SK-N-SH (cell line): Measurements from ENCODE around the gene AGBL4. TPM values are rescaled to one million over a fixed set of nuclear protein-coding genes. Genes with fewer than 3 reads are reported as not detected.

Experiments
- CTCF ChIA-PET: fragments of 300-600, 350-600 bp; formaldehyde crosslinking; extraction: SDS; loops from one replicate; lab custom pipeline; 2021; lab: Yijun Ruan, JAX
- POLR2A ChIA-PET: fragments of 350-600 bp; sonication (Branson Sonifier 250); formaldehyde crosslinking; extraction: SDS; loops from one replicate; lab custom pipeline; 2020; ENCODE audit warnings: antibody characterized with exemption, inconsistent platforms; lab: Yijun Ruan, JAX
- DNase-seq: peaks from one replicate; pipeline ENCODE4 v3.0.0; 2012
- H2AFZ ChIP-seq: fragments of 200-600 bp; sonication (generic); 2 replicates; pipeline ENCODE4 v1.8.1; 2016; ENCODE audit warnings: antibody characterized with exemption, mild to moderate bottlenecking, low read depth
- H3F3A ChIP-seq: fragments of 200-600 bp; sonication (generic); replicated peaks from 2 replicates; pipeline ENCODE3; 2016; ENCODE audit warnings: antibody characterized with exemption, mild to moderate bottlenecking; ENCODE audit not compliant: insufficient read depth
- H3K27ac ChIP-seq, 2 experiments: fragments of 200-500 bp in 1 of 2; fragments of 200-600 bp in 1 of 2; sonication (Bioruptor generic) in 1 of 2; sonication (generic), shearing (Covaris generic) in 1 of 2; 2 replicates each; pipeline versions ENCODE4 v1.5.1 to v1.6.1; 2014 to 2016; ENCODE audit warnings: low read depth in 2 of 2, inconsistent platforms in 1 of 2, low read length in 1 of 2, mild to moderate bottlenecking in 1 of 2, mixed read lengths in 1 of 2
- H3K27me3 ChIP-seq: fragments of 200-600 bp; sonication (generic), shearing (Covaris generic); 2 replicates; pipeline ENCODE4 v1.6.1; 2016; ENCODE audit warnings: mixed run types; ENCODE audit not compliant: insufficient read depth
- H3K36me3 ChIP-seq, 2 experiments: fragments of 200-500 bp in 1 of 2; fragments of 200-600 bp in 1 of 2; sonication (Bioruptor generic) in 1 of 2; sonication (generic) in 1 of 2; replicated peaks in 1 of 2; 2 replicates each; pipeline versions ENCODE3 to v1.5.1; 2014 to 2016; ENCODE audit warnings: low read length in 1 of 2, mild to moderate bottlenecking in 1 of 2; ENCODE audit not compliant: insufficient read depth in 2 of 2, control insufficient read depth in 1 of 2
- H3K4me1 ChIP-seq, 2 experiments: fragments of 200-500 bp in 1 of 2; fragments of 200-600 bp in 1 of 2; sonication (Bioruptor generic) in 1 of 2; sonication (generic), shearing (Covaris generic) in 1 of 2; 2 replicates each; pipeline versions ENCODE4 v1.5.1 to v1.6.1; 2014 to 2016; ENCODE audit warnings: low read depth in 1 of 2, low read length in 1 of 2, mixed run types in 1 of 2; ENCODE audit not compliant: insufficient read depth in 2 of 2, control insufficient read depth in 1 of 2
- H3K4me2 ChIP-seq: fragments of 200-600 bp; sonication (generic), shearing (Covaris generic); 2 replicates; pipeline ENCODE4 v1.6.1; 2017; ENCODE audit warnings: mixed run types
- H3K4me3 ChIP-seq, 2 experiments: fragments of 200-500 bp in 1 of 2; fragments of 200-600 bp in 1 of 2; sonication (Bioruptor generic) in 1 of 2; sonication (generic), shearing (Covaris generic) in 1 of 2; 2 replicates each; pipeline versions ENCODE4 v1.5.1 to v1.8.1; 2014 to 2016; ENCODE audit warnings: low read depth in 2 of 2, inconsistent platforms in 1 of 2, low read length in 1 of 2, mild to moderate bottlenecking in 1 of 2, mixed read lengths in 1 of 2, moderate library complexity in 1 of 2
- H3K79me2 ChIP-seq: fragments of 200-600 bp; sonication (generic); 2 replicates; pipeline ENCODE4 v1.8.1; 2017; ENCODE audit warnings: mild to moderate bottlenecking; ENCODE audit not compliant: insufficient read depth
- H3K9ac ChIP-seq: fragments of 200-600 bp; sonication (generic); 2 replicates; pipeline ENCODE4 v1.6.1; 2017; ENCODE audit warnings: mixed run types
- H3K9me2 ChIP-seq: fragments of 200-600 bp; sonication (generic); 2 replicates; pipeline ENCODE4 v1.6.1; 2017; ENCODE audit warnings: mixed run types
- H3K9me3 ChIP-seq: fragments of 200-600 bp; sonication (generic); 2 replicates; pipeline ENCODE4 v1.6.1; 2017; ENCODE audit warnings: mixed run types, mild to moderate bottlenecking, moderate library complexity
- H4K20me1 ChIP-seq: fragments of 200-600 bp; sonication (generic); 2 replicates; pipeline ENCODE4 v1.6.1; 2017; ENCODE audit warnings: mild to moderate bottlenecking, mixed run types; ENCODE audit not compliant: insufficient read depth
- FOXM1 ChIP-seq: IDR thresholded peaks from 2 replicates; pipeline ENCODE4 v1.4.0; 2012; ENCODE audit warnings: low read depth, mild to moderate bottlenecking
- GATA2 ChIP-seq: sonication (generic); formaldehyde crosslinking; IDR thresholded peaks from 2 replicates; pipeline ENCODE4 v1.5.0; 2020; ENCODE audit warnings: mild to moderate bottlenecking, missing genetic modification reagents
- JUND ChIP-seq: IDR thresholded peaks from 2 replicates; pipeline ENCODE4 v1.4.0; 2012
- MAX ChIP-seq: IDR thresholded peaks from 2 replicates; pipeline ENCODE4 v1.4.0; 2012; ENCODE audit warnings: low read depth
- MXI1 ChIP-seq: IDR thresholded peaks from 2 replicates; pipeline ENCODE4 v1.6.1; 2012; ENCODE audit warnings: mild to moderate bottlenecking, low read depth, low read length, improper control_type of control experiment
- NFIC ChIP-seq: IDR thresholded peaks from 2 replicates; pipeline ENCODE4 v1.4.0; 2012; ENCODE audit warnings: borderline replicate concordance
- NRF1 ChIP-seq: IDR thresholded peaks from 2 replicates; pipeline ENCODE4 v1.6.1; 2012; ENCODE audit warnings: low read depth, mild to moderate bottlenecking, low read length
- RAD21 ChIP-seq: IDR thresholded peaks from 2 replicates; pipeline ENCODE4 v1.6.1; 2012; ENCODE audit warnings: mild to moderate bottlenecking, low read length
- REST ChIP-seq: IDR thresholded peaks from 2 replicates; pipeline ENCODE4 v1.6.1; 2012; ENCODE audit warnings: mild to moderate bottlenecking, low read depth, low read length, moderate library complexity
- RFX5 ChIP-seq: IDR thresholded peaks from 2 replicates; pipeline ENCODE4 v1.6.1; 2012; ENCODE audit warnings: mild to moderate bottlenecking, improper control_type of control experiment, low read length
- RXRA ChIP-seq: IDR thresholded peaks from 2 replicates; pipeline ENCODE4 v1.4.0; 2012; ENCODE audit warnings: low read depth, mild to moderate bottlenecking, borderline replicate concordance
- TEAD4 ChIP-seq: IDR thresholded peaks from 2 replicates; pipeline ENCODE4 v1.4.0; 2012; ENCODE audit warnings: mild to moderate bottlenecking, borderline replicate concordance; ENCODE audit not compliant: insufficient read depth
- USF1 ChIP-seq: IDR thresholded peaks from 2 replicates; pipeline ENCODE4 v1.4.0; 2012; ENCODE audit warnings: low read depth, borderline replicate concordance
- YY1 ChIP-seq: IDR thresholded peaks from 2 replicates; pipeline ENCODE4 v1.4.0; 2012; ENCODE audit warnings: low read depth, mild to moderate bottlenecking
- WGBS: methylation state at CpG from one replicate; pipeline ENCODE4 v1.1.6; 2017; ENCODE audit warnings: low lambda C conversion rate; 5-methylcytosine and 5-hydroxymethylcytosine counted together
- polyA plus RNA-seq, 3 experiments: library from polyadenylated mRNA; depleted of rRNA; stranded (reverse); fragments of >200 nt; gene quantifications; 2 replicates each; pipeline ENCODE4 v1.2.3, GENCODE V29; 2012

The AGBL4 gene
- polyA plus RNA-seq, 1 of the 3 experiments (the other 2 are of a cell fraction) = 0.07 TPM

GRCh38 chr1:49085079-49085478 lies 938.7 kb downstream of the AGBL4 start:
- CTCF ChIA-PET = no interaction called here

More at GRCh38 chr1:49085079-49085478, 938.7 kb downstream of the AGBL4 start:
- Histone ChIP-seq H3K9me3 (no peaks in the 10 kb centered on the region), H3K4me1 (no peaks in the 10 kb centered on the region), H3K27me3 (no peaks in the 10 kb centered on the region), H3K9ac (no peak overlapping the region), H3K4me2 (no peak overlapping the region), H3K79me2 (no peaks in the 10 kb centered on the region), H4K20me1 (no peaks in the 10 kb centered on the region), H3K4me3 (no peak overlapping the region), H3K9me2 (no peaks in the 10 kb centered on the region), H3K36me3 (no peaks in the 10 kb centered on the region), H3F3A (no peaks in the 10 kb centered on the region), H2AFZ (no peak overlapping the region), H3K27ac (no peak overlapping the region)
- TF ChIP-seq USF1 (no peak), TEAD4 (no peak), FOXM1 (no peak), JUND (no peak), GATA2 (CRISPR knock-in tag) (no peak), MXI1 (no peak), MAX (no peak), NRF1 (no peak), RFX5 (no peak), NFIC (no peak), YY1 (no peak), RXRA (no peak), RAD21 (no peak), REST (no peak)
- no peak for DNase-seq
- POLR2A ChIA-PET = no interaction called here
- 80% methylated on average over 3 of the region's 3 CpGs for WGBS
